ENCODE measurements around the gene BRAF.
"Not testable (repeated sequence)": the region's sequence is repeated elsewhere in the genome, so short reads cannot be mapped to it uniquely, and the experiment has no call there.

DNA sequence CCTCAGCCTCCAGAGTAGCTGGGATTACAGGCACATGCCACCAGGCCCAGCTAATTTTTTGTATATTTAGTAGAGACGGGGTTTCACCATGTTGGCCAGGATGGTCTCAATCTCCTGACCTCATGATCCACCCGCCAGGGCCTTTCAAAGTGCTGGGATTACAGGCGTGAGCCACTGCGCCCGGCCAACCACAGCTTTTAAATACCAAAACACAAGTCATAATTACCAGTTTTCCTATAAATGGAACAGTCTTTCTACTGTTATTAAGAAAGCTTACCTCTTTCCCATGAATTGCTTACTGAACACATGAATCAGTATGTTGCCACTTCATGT lies 11.2 kb downstream of the BRAF start:
- not testable (repeated sequence) for TF ChIP-seq CTCF (IDR thresholded peaks at IDR 0.05; ENCODE audit: control extremely low read depth in 1 of 3, insufficient read depth in 1 of 3, low read depth in 1 of 3, low read length in 3 of 3); RFX5 (IDR thresholded peaks at IDR 0.05; ENCODE audit: borderline replicate concordance, low read depth, low read length); BCL11A (IDR thresholded peaks at IDR 0.05; ENCODE audit: low read depth in 2 of 2, low read length in 2 of 2); EP300 (IDR thresholded peaks at IDR 0.05; ENCODE audit: borderline replicate concordance in 1 of 2, low read depth in 2 of 2, low read length in 2 of 2); POLR2A (IDR thresholded peaks at IDR 0.05; ENCODE audit: control extremely low read depth in 1 of 2, low read depth in 2 of 2, low read length in 2 of 2); SIX5 (IDR thresholded peaks at IDR 0.05; ENCODE audit: low read depth, low read length); RAD21 (IDR thresholded peaks at IDR 0.05 in 1 of 2, conservative IDR thresholded peaks at IDR 0.05 in 1 of 2; ENCODE audit: low read depth in 2 of 2, low read length in 2 of 2); NRF1 (IDR thresholded peaks at IDR 0.05; ENCODE audit: low read depth, low read length); RBBP5 (IDR thresholded peaks at IDR 0.05; ENCODE audit: borderline replicate concordance, low read depth, low read length); SP4 (IDR thresholded peaks at IDR 0.05; ENCODE audit: low read length); SUZ12 (IDR thresholded peaks at IDR 0.05; ENCODE audit: low read length)
- TF ChIP-seq, protein P1, sequence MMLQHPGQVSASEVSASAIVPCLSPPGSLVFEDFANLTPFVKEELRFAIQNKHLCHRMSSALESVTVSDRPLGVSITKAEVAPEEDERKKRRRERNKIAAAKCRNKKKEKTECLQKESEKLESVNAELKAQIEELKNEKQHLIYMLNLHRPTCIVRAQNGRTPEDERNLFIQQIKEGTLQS (IDR thresholded peaks at IDR 0.05; ENCODE audit: insufficient read depth, low read depth, low read length), result not testable (repeated sequence)
